ENCODE data around the gene ONECUT2. TPM values are rescaled to one million over a fixed set of nuclear protein-coding genes. Genes with fewer than 3 reads are reported as not detected.
"Not testable (repeated sequence)": the region's sequence is repeated elsewhere in the genome, so short reads cannot be mapped to it uniquely, and the experiment has no call there.

Gene ONECUT2
- total RNA-seq, 1 experiment from 2014 or later = 0.86 TPM

GRCh38 chr18:57519668-57520424 lies 84.7 kb downstream of the ONECUT2 start:
- H3K27ac Mint-ChIP-seq (ENCODE audit: unreplicated experiment) = no peak overlapping the region
- H3K4me3 Mint-ChIP-seq (ENCODE audit: unreplicated experiment) = no peak overlapping the region
- H3K9me3 Mint-ChIP-seq (ENCODE audit: unreplicated experiment) = no peaks in the 10 kb centered on the region
- no peak for TF ChIP-seq CTCF (IDR thresholded peaks at IDR 0.05; ENCODE audit: insufficient read depth in 1 of 2, low read depth in 1 of 2, low read length in 1 of 2, severe bottlenecking in 1 of 2, unreplicated experiment in 1 of 2)
- BruUV-seq (replicated peaks) = no TSS peak
- Histone ChIP-seq H3K9me3 (no peaks in the 10 kb centered on the region), H3K4me3 (ENCODE audit: low read depth, low read length) (no peak overlapping the region), H3K4me1 (no peaks in the 10 kb centered on the region), H3K36me3 (ENCODE audit: control insufficient read depth, insufficient read depth, low read length) (no peaks in the 10 kb centered on the region), H3K27me3 (replicated peaks; ENCODE audit: control insufficient read depth, insufficient read depth, low read length) (no peaks in the 10 kb centered on the region)
- H3K36me3 Mint-ChIP-seq (ENCODE audit: insufficient read depth, unreplicated experiment) = no peaks in the 10 kb centered on the region
- H3K4me1 Mint-ChIP-seq (ENCODE audit: low read depth, unreplicated experiment) = no peaks in the 10 kb centered on the region
- ChIA-PET CTCF (no interaction called here), POLR2A (no interaction called here)
- no peak for DNase-seq
- no peaks in the 10 kb centered on the region for H3K27me3 Mint-ChIP-seq (ENCODE audit: insufficient read depth, unreplicated experiment)
- intact Hi-C loops (cut with micrococcal nuclease; ENCODE audit: unreplicated experiment) = no loop called here

GRCh38 chr18:57522348-57522747 lies 87.2 kb downstream of the ONECUT2 start:
- H3K36me3 Mint-ChIP-seq (ENCODE audit: insufficient read depth, unreplicated experiment); H3K9me3 Mint-ChIP-seq (ENCODE audit: unreplicated experiment); POLR2A ChIA-PET; H3K36me3 ChIP-seq (ENCODE audit: control insufficient read depth, insufficient read depth, low read length); H3K27me3 Mint-ChIP-seq (ENCODE audit: insufficient read depth, unreplicated experiment); BruUV-seq (replicated peaks); H3K27ac Mint-ChIP-seq (ENCODE audit: unreplicated experiment); DNase-seq; H3K27me3 ChIP-seq (replicated peaks; ENCODE audit: control insufficient read depth, insufficient read depth, low read length); H3K4me3 Mint-ChIP-seq (ENCODE audit: unreplicated experiment); CTCF ChIA-PET; H3K4me1 ChIP-seq; H3K4me1 Mint-ChIP-seq (ENCODE audit: low read depth, unreplicated experiment); H3K4me3 ChIP-seq (ENCODE audit: low read depth, low read length); H3K9me3 ChIP-seq; intact Hi-C loops (cut with micrococcal nuclease; ENCODE audit: unreplicated experiment): not testable (repeated sequence)

DNA sequence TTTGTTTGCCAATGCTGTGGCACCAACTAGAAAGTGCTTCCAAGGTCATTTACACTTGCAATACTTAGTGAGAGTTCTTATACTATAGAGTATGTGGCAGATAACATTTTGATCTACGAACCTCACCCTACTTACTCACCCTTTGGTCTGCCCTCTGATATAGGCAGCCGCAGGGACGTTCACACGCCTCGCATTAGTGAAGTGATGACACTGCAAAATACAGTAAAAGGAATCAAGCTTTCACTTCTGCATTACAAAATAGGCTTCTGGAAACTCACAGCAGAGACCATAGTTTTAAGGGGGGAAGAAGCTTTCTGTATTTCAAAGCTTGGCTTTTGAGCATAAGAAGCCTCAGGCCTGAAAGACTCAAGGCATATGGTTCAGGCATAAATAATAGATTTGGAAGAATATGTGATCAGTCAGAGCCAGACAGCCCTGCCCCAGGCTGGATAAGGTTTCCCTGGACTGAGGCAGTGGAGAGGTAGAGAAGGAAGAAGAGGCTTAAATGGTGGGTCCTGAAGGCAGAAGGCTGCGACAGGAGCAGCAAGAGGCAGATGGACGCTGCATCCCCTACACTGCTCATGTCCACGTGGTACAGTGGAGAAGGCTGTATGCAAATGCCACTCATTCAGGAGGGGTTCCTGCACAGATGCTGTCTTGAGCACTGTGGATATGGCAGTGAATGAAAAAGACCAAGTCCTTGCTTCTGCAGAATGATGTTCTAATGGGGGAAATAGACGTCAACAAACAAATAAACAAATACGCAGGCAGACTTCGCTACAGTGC lies 88.2 kb downstream of the ONECUT2 start:
- DNase-seq = no peak
- H3K9me3 ChIP-seq = no peaks in the 10 kb centered on the region

More for the DNA sequence above, 88.2 kb downstream of the ONECUT2 start:
- no peak overlapping the region for H3K4me3 Mint-ChIP-seq (ENCODE audit: unreplicated experiment)
- H3K9me3 Mint-ChIP-seq (ENCODE audit: unreplicated experiment) = no peaks in the 10 kb centered on the region
- BruUV-seq (replicated peaks) = no TSS peak
- no peak for TF ChIP-seq CTCF (IDR thresholded peaks at IDR 0.05; ENCODE audit: insufficient read depth in 1 of 2, low read depth in 1 of 2, low read length in 1 of 2, severe bottlenecking in 1 of 2, unreplicated experiment in 1 of 2)
- no peak overlapping the region for H3K27ac Mint-ChIP-seq (ENCODE audit: unreplicated experiment)
- no peaks in the 10 kb centered on the region for H3K27me3 Mint-ChIP-seq (ENCODE audit: insufficient read depth, unreplicated experiment)
- CTCF ChIA-PET = no interaction called here
- Histone ChIP-seq H3K4me3 (ENCODE audit: low read depth, low read length) (no peak overlapping the region), H3K27me3 (replicated peaks; ENCODE audit: control insufficient read depth, insufficient read depth, low read length) (no peaks in the 10 kb centered on the region), H3K4me1 (peaks cover 4% of the 10 kb centered on the region; the same call in 1 of the 2 replicates), H3K36me3 (ENCODE audit: control insufficient read depth, insufficient read depth, low read length) (no peaks in the 10 kb centered on the region)
- H3K36me3 Mint-ChIP-seq (ENCODE audit: insufficient read depth, unreplicated experiment) = no peaks in the 10 kb centered on the region
- H3K4me1 Mint-ChIP-seq (ENCODE audit: low read depth, unreplicated experiment) = peaks cover 11% of the 10 kb centered on the region
- intact Hi-C loops (cut with micrococcal nuclease; ENCODE audit: unreplicated experiment) = no loop called here
- POLR2A ChIA-PET = no interaction called here
